HG02623 (cell line): ENCODE measurements around the gene ENOX2.
"Not testable (repeated sequence)": the region's sequence is repeated elsewhere in the genome, so short reads cannot be mapped to it uniquely, and the experiment has no call there.

Experiments
- ATAC-seq: cut with Tn5 transposase; IDR thresholded peaks from one replicate; pipeline ENCODE4 v1.9.1; 2021; ENCODE audit warnings: moderate library complexity; ENCODE audit not compliant: unreplicated experiment

Gene ENOX2, protein sequence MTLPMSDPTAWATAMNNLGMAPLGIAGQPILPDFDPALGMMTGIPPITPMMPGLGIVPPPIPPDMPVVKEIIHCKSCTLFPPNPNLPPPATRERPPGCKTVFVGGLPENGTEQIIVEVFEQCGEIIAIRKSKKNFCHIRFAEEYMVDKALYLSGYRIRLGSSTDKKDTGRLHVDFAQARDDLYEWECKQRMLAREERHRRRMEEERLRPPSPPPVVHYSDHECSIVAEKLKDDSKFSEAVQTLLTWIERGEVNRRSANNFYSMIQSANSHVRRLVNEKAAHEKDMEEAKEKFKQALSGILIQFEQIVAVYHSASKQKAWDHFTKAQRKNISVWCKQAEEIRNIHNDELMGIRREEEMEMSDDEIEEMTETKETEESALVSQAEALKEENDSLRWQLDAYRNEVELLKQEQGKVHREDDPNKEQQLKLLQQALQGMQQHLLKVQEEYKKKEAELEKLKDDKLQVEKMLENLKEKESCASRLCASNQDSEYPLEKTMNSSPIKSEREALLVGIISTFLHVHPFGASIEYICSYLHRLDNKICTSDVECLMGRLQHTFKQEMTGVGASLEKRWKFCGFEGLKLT

DNA sequence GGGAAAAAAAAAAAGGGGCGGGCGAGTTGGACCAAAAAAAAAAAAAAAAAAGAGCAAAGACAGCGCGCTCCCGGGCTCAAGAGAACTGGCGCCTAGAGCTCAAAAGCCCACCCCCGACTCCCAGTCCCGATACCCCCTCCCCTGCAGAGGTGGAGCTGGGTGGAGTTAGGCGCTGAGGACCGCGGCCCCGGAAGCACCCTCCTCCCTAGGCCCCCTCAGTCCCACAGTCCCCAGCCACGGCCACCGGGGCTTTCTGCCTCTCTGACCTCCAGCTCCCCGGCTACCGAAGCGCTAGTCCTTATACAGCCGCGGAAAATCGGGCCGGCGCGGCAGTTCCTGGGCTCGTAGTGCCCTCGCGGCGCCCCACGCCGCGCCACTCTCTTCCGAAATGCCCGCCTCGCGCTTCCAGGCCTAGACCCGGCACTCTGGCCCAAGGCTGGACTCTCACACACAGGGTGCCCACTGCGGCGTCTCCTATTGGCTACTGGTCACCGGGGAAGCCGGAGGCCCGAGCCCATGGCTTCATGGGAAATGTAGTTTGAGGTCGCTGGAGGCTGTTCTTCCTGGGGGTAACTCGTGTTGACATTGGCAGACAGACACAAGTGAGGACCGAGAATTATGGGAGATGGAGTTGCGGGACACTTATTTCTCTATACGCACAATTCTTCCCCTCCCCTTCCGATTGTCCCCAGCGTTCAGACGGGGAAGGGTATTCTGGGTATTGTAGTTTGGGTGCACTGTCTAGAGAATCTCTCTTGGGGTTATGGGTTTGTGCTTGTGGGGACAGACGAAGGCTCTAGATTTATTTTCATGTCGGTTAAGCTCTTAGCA is at the start of gene ENOX2:
Gene ENOX2 (minus strand): TSS at position 427 of the 831 bp plus-strand sequence. CDS start 199,993 bp downstream, outside the sequence.
- ATAC-seq, result peak; percentile 97

DNA sequence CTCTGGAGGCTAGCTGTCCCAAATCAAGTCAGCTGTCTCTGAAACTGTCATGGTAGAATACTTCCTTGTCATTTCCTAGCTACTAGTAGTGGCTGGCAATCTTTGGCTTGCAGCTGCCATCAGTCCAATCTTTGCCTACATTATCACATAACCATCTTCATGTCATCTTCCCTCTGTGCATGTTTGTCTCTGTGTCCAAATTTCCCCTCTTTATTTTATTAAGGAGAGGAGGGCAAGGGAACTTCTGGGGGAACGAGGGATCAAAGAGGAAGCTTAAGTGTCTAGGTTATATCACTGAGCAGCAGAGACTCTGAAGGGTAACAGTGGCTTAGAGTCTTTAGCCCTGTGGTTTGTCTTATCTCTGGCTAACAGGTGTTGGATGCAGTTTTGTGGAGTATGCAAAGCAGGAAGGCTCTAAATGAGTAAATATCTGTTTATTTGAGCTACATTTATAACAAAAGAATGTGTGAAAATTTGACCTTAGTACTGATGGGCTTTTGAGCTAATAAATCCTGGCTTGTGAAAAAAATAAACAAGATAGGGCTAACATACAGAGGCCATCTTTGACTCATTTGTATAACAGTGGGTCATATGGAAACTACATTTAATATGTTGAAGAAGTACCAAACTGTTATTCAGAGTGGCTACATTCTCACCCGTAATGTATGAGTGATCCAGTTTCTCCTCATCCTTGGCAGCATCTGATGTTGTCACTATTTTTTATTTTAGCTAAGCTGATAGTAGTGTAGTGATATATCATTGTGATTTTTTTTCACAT is 49.4 kb upstream of the ENOX2 start:
- ATAC-seq, result peak; percentile 95

DNA sequence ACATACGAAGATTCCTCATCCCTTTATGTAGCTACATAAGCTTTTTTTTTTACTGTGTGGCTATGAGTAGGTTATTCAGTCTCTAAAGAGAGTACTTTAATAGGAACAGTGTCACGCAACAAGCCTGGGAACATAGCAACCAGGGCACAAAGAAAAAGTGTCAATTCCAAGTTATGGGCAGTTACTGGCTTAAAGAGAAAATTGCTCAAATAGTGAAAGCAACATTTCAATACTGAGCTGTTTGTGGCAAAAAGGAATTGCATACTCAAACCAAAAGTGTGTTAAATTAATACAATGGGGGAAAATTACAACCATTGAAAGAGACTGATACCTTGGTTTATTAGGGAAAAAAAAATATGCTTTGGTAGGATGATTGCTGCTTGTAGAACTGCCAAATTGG is 41.2 kb upstream of the ENOX2 start:
- no peak for ATAC-seq

DNA sequence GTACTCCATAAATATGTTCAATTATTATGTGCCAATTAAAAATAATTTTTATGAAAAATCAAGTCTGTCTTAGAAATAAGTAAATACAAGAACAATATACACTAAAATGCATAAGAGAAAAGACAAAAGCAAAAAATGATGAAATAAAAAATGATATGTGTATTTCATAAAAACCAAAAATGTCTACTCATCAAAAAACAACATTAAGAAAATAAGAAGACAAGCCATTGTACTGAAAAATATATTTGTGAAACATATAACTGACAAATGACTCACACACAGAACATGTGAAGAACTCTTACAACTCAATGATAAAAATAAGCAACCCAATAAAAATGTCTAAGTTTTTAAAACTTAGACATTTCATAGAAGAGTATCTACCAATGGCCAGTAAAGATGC is 34.1 kb upstream of the ENOX2 start:
- no peak for ATAC-seq

- no peak for ATAC-seq
Observed at GRCh38 chrX:130933358-130933757, 30.3 kb upstream of the ENOX2 start.

GRCh38 chrX:130920405-130920804 is 17.4 kb upstream of the ENOX2 start:
- not testable (repeated sequence) for ATAC-seq

DNA sequence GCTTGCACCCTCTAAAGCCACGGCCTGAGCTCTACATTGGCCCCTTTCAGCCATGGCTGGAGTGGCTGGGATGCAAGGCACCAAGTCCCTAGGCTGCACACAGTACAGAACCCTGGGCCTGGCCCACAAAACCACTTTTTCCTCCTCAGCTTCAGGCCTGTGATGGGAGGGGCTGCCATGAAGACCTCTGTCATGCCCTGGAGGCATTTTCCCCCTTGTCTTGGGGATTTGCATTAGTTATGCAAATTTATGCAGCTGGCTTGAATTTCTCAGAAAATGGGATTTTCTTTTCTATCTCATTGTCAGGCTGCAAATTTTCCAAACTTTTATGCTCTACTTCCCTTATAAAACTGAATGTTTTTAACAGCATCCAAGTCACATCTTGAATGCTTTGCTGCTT is 16.7 kb upstream of the ENOX2 start:
- ATAC-seq, result not testable (repeated sequence)

DNA sequence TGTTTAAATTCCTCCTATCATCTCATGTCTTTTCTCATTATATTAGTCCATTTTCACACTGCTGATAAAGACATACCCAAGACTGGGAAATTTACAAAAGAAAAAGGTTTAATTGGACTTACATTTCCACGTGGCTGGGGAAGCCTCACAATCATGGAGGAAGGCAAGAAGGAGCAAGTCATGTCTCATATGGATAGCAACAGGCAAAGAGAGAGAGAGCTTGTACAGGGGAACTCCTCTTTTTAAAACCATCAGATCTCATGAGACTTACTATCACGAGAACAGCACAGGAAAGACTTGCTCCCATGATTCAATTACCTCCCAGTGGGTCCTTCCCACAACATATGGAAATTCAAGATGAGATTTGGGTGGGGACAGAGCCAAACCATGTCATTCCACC is 15.5 kb upstream of the ENOX2 start:
- not testable (repeated sequence) for ATAC-seq

DNA sequence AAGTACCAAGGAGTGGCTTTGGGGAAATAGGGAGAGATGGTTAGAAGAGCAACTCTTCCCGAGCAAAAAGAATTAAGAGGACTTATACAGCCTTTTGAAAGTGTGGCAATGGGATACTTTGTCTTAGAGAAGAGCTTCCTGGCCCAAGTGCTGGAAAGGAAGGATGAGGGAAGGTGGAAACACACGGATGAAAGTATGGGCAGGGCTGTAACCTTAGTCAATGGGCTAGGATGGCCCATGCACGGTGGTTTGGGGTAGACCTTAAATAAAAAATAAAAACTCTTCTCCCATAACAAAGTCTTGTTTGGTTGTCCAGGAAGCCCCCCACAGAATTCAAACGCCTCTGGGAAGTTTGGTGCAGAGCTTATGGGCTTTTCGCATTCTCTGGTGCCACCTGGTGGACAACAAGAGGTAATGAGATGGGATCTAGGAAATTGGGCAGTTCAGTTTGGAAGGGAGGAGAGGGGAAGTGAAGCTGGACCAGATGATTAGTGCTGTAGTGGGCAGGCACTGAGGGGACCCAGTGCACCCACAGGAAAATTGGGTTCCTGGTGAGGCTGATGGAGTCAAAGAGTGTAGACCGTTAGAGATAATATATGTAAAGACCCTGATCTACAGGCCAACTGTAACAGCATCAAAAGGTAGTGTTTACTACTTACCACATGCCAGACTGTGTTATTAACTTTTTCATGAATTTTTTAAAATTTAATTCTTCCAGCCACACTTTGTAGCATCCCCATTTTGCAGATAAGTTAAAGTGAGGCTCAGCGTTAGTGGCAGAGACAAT is 13.8 kb upstream of the ENOX2 start:
- ATAC-seq, result peak; percentile 45

GRCh38 chrX:130915302-130915701 is 12.3 kb upstream of the ENOX2 start:
- no peak for ATAC-seq

DNA sequence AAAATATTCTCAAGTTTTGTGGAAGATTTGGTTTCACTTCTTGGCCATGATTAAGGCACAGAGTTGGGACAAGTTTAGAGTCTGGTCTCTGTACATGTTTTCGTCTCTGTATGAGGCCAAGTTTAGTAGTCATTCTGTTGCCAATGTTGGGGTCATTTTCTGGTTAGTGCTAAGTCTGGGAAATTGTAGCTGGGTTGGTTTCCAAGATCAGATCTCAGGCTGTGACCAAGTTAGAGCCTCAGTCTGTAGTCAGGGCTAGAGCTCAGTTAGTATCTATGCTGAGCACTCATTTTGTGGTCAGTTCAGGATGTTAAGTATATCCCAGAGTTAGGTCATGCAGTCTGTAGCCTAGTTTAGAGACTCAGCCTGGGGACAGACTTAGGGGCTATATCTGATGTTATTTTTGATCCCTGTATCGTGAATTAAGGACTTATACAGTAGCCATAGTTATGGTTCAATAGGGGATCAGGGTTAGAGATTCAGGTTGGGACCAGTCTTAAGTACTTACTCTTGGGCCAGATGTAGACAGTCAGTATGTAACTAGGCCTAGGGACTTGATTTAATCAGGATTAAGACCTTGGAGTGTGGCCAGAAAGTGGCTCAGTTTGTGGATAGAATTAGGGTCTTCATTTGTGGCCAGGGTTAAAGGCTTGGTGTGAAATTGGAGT is 6.6 kb upstream of the ENOX2 start:
- ATAC-seq, result no peak

DNA sequence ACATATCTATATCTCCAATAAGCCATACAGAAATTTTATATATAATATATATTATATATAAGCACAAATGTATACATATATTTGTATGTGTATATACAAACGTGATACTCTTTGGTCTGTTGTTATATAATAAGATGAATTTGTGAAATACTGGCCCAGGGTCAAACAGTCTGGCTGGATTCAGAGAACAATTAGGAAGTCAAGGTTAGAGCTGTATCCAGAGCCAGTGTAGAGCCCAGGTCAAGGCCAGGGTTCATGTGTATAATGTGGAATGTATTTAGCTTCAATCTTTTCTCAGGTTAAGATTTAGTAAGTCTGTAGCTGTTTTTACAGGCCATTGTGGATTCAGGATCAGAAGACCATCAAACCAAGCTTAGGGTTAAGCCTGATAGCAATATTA is 3.8 kb upstream of the ENOX2 start:
- no peak for ATAC-seq

DNA sequence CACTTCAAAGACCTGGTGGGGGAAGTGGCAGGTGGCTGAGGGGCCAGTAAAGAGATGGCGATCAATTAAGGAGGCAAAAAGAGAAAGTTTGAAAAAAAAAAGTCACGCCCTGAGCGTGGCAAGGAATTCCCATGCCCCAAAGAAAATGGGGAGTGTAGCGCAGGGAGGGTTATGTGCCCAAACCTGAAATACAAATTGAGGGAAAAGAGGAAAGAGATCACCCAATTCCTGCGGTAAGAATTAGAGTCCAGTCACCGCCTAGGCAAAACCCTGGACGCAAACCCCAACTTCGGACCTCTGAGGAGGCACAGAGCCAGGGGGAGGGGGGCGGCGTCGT is 595 bp downstream of the ENOX2 start:
- ATAC-seq, result no peak

DNA sequence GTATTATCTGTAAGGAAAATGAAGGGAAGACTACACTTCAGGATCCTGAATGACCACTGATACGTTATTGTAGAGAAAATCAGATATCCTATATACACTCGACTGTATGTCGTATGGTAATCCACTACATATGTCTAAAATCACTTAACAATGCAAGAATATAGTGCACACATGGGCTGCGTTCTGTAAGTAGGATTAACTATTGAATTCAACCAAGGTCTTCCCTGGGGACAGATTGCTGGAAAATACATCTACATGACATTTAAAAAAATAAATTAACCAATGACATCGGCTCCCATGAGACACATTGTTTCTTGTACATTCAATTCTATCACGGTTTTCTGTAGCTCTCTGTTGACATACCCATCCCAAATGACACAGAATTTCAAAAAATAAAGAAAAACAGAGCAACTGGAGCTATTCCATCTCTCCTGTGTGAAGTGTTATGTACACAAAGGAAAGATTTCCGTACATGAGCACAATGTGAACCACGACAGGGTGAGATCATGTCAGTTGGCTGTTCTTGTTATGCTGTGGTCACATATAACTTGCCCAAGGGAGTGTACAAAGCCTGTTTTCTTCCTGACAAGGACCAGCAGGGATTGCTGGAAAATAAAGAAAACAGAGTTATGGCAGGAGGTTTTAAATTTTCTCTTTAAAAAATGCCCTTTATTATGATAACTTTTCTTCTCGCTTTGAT is 6.1 kb downstream of the ENOX2 start:
- no peak for ATAC-seq

GRCh38 chrX:130896026-130896425 is 7.0 kb downstream of the ENOX2 start:
- no peak for ATAC-seq

- no peak for ATAC-seq
Observed at GRCh38 chrX:130895299-130895698, 7.7 kb downstream of the ENOX2 start.

GRCh38 chrX:130893356-130894085 is 9.5 kb downstream of the ENOX2 start:
- no peak for ATAC-seq

- no peak for ATAC-seq
Observed at GRCh38 chrX:130887376-130887775, 15.6 kb downstream of the ENOX2 start.
